Ascending aorta (tissue), 2 donors: ENCODE data around the gene GAB4. TPM values are rescaled to one million over a fixed set of nuclear protein-coding genes. Genes with fewer than 3 reads are reported as not detected.

Experiments used
- DNase-seq, 2 donors: peaks; one replicate each; pipeline ENCODE4 v3.0.0-alpha.2; 2019; ENCODE audit warnings: low spot score in 2 of 2
- H3K27ac ChIP-seq, 2 donors: fragments of 200-600 bp; sonication (generic); one replicate each; pipeline ENCODE4 v1.5.1; 2016 to 2017; ENCODE audit warnings: mild to moderate bottlenecking in 1 of 2
- H3K27me3 ChIP-seq: fragments of 200-600 bp; sonication (generic); one replicate; pipeline ENCODE4 v1.5.1; 2017
- H3K36me3 ChIP-seq, 2 donors: fragments of 200-600 bp; sonication (generic); one replicate each; pipeline ENCODE4 v1.5.1; 2016
- H3K4me1 ChIP-seq, 2 donors: fragments of 200-600 bp; sonication (generic); one replicate each; pipeline ENCODE4 v1.5.1; 2016 to 2017; ENCODE audit warnings: mild to moderate bottlenecking in 1 of 2
- H3K4me3 ChIP-seq, 2 donors: fragments of 200-600 bp; sonication (generic); one replicate each; pipeline ENCODE4 v1.5.1; 2016 to 2017; ENCODE audit warnings: mild to moderate bottlenecking in 1 of 2
- H3K9me3 ChIP-seq, 2 donors: fragments of 200-600 bp; sonication (generic); one replicate each; pipeline ENCODE4 v1.5.1; 2016
- CTCF ChIP-seq, 3 experiments: fragments of 200-600 bp in 2 of 3; fragments of 450-650 bp in 1 of 3; sonication (generic) in 2 of 3; IDR thresholded peaks; one replicate each; pipeline ENCODE4 v1.5.1; 2016 to 2019; ENCODE audit warnings: antibody characterized with exemption in 3 of 3, mild to moderate bottlenecking in 1 of 3, moderate library complexity in 1 of 3
- intact Hi-C: fragments of 100-400 bp; cut with DNase I; formaldehyde crosslinking; loops from one replicate; pipeline ENCODE4 v1.15.1; 2023
- total RNA-seq: library from RNA; depleted of rRNA; stranded (reverse); fragments of >200 nt; gene quantifications from one replicate; pipeline ENCODE4 v1.1.0, GENCODE V29; 2016

The GAB4 gene
- total RNA-seq, 1 donor from 2014 or later = not detected

GRCh38 chr22:16988257-16988656 lies 19.8 kb downstream of the GAB4 start:
- intact Hi-C loops = no loop called here
- DNase-seq = no peak
- Histone ChIP-seq H3K4me1 (no peaks in the 10 kb centered on the region), H3K36me3 (no peaks in the 10 kb centered on the region), H3K9me3 (no peaks in the 10 kb centered on the region), H3K4me3 (no peak overlapping the region), H3K27me3 (no peaks in the 10 kb centered on the region), H3K27ac (no peak overlapping the region)
- no peak for TF ChIP-seq CTCF (IDR thresholded peaks at IDR 0.05)

GRCh38 chr22:16987822-16988221 lies 20.2 kb downstream of the GAB4 start:
- TF ChIP-seq CTCF (IDR thresholded peaks at IDR 0.05) = no peak
- Histone ChIP-seq H3K27me3 (no peaks in the 10 kb centered on the region), H3K4me3 (no peak overlapping the region), H3K9me3 (peaks cover 0 to under 1% of the 10 kb centered on the region in 2 donors), H3K4me1 (no peaks in the 10 kb centered on the region), H3K27ac (no peak overlapping the region), H3K36me3 (no peaks in the 10 kb centered on the region)
- intact Hi-C loops = no loop called here
- no peak for DNase-seq

- intact Hi-C loops = no loop called here
- Histone ChIP-seq H3K9me3 (no peaks in the 10 kb centered on the region), H3K4me1 (no peaks in the 10 kb centered on the region), H3K4me3 (no peak overlapping the region), H3K27me3 (no peaks in the 10 kb centered on the region), H3K27ac (no peak overlapping the region), H3K36me3 (no peaks in the 10 kb centered on the region)
- no peak for DNase-seq
- no peak for TF ChIP-seq CTCF (IDR thresholded peaks at IDR 0.05)
Measured at GRCh38 chr22:16975155-16975885, 32.7 kb downstream of the GAB4 start.

GRCh38 chr22:16974298-16975084 lies 33.5 kb downstream of the GAB4 start:
- intact Hi-C loops = no loop called here
- H3K36me3 ChIP-seq = no peaks in the 10 kb centered on the region
- H3K4me3 ChIP-seq = no peak overlapping the region
- no peak for DNase-seq
- no peaks in the 10 kb centered on the region for H3K9me3 ChIP-seq
- no peaks in the 10 kb centered on the region for H3K4me1 ChIP-seq
- H3K27ac ChIP-seq = no peak overlapping the region
- H3K27me3 ChIP-seq = no peaks in the 10 kb centered on the region
- TF ChIP-seq CTCF (IDR thresholded peaks at IDR 0.05) = no peak

GRCh38 chr22:16973591-16974297 lies 34.3 kb downstream of the GAB4 start:
- intact Hi-C loops = no loop called here
- H3K27ac ChIP-seq = no peak overlapping the region
- H3K27me3 ChIP-seq = no peaks in the 10 kb centered on the region
- no peaks in the 10 kb centered on the region for H3K36me3 ChIP-seq
- H3K4me1 ChIP-seq = no peaks in the 10 kb centered on the region
- no peaks in the 10 kb centered on the region for H3K9me3 ChIP-seq
- TF ChIP-seq CTCF (IDR thresholded peaks at IDR 0.05) = no peak
- DNase-seq = no peak
- H3K4me3 ChIP-seq = no peak overlapping the region
